GM12891 (cell line): ENCODE measurements around the gene TMEM259.

Experiments used
- POLR2A ChIP-seq: IDR thresholded peaks from 2 replicates; pipeline ENCODE4 v1.6.1; 2011; ENCODE audit warnings: low read depth, low read length, control low read depth
- POLR2AphosphoS5 ChIP-seq: IDR thresholded peaks from 2 replicates; pipeline ENCODE4 v1.6.1; 2011; ENCODE audit warnings: low read depth, low read length, control low read depth
- TAF1 ChIP-seq: IDR thresholded peaks from 2 replicates; pipeline ENCODE4 v1.6.1; 2011; ENCODE audit warnings: low read depth, low read length, control low read depth

DNA sequence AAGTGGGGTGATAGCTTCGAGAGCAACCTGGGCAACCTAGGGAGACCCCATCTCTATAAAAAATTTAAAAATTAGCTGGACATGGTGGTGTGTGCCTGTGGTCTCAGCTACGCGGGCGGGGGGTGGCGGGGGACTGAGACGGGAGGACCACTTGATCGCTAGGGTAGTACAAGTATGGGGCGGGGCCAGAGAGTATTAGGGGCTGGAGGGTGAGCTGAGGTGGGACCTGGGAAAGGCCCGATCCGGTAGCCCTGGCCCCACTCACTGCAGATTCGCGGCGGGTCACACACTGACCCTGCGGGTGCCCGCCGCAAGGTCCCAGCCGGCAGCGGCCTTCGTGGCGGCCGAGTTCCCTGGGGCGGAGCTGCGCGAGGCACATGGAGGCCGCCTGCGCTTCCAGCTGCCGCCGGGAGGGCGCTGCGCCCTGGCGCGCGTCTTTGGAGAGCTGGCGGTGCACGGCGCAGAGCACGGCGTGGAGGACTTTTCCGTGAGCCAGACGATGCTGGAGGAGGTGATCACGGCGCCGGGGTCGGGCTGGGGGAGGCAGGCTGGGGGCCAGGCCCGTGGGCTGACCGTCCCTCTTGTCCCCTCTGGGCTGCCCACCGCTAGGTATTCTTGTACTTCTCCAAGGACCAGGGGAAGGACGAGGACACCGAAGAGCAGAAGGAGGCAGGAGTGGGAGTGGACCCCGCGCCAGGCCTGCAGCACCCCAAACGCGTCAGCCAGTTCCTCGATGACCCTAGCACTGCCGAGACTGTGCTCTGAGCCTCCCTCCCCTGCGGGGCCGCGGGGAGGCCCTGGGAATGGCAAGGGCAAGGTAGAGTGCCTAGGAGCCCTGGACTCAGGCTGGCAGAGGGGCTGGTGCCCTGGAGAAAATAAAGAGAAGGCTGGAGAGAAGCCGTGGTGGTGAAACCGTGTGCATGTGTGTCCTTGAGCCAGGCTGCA, 44.0 kb upstream of the TMEM259 start:
- TF ChIP-seq POLR2A (no peak), TAF1 (no peak), POLR2AphosphoS5 (no peak)
